SU-DHL-6 (cell line): ENCODE data around the gene PHF11.

Experiments
- EZH2phosphoT487 ChIP-seq: fragments of 200-600 bp; sonication (generic), shearing (Covaris generic); conservative IDR thresholded peaks from 2 replicates; pipeline ENCODE4 v1.6.1; 2018; ENCODE audit warnings: mild to moderate bottlenecking, antibody characterized with exemption, low read length, moderate library complexity, mixed read lengths
- TF ChIP-seq, protein P1 (sequence below): fragments of 200-600 bp; sonication (generic); IDR thresholded peaks from one replicate; pipeline ENCODE4 v1.5.1; 2017; ENCODE audit warnings: antibody characterized with exemption, mild to moderate bottlenecking, low read length, moderate library complexity; ENCODE audit not compliant: insufficient read depth, poor library complexity, severe bottlenecking

DNA sequence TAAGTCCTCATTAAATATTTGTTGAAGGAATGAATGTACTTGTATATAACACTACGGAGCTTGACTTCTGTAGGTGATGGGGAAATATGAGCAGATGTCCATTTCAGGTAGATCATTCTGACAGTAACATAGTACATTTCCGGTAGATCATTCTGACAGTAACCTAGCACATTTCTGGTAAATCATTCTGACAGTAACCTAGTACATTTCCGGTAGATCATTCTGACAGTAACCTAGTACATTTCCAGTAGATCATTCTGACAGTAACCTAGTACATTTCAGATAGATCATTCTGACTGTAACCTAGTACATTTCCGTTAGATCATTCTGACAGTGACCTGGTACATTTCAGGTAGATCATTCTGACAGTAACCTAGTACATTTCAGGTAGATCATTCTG lies 2.5 kb downstream of the PHF11 start:
- TF ChIP-seq, protein P1, sequence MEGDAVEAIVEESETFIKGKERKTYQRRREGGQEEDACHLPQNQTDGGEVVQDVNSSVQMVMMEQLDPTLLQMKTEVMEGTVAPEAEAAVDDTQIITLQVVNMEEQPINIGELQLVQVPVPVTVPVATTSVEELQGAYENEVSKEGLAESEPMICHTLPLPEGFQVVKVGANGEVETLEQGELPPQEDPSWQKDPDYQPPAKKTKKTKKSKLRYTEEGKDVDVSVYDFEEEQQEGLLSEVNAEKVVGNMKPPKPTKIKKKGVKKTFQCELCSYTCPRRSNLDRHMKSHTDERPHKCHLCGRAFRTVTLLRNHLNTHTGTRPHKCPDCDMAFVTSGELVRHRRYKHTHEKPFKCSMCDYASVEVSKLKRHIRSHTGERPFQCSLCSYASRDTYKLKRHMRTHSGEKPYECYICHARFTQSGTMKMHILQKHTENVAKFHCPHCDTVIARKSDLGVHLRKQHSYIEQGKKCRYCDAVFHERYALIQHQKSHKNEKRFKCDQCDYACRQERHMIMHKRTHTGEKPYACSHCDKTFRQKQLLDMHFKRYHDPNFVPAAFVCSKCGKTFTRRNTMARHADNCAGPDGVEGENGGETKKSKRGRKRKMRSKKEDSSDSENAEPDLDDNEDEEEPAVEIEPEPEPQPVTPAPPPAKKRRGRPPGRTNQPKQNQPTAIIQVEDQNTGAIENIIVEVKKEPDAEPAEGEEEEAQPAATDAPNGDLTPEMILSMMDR: no peak
- TF ChIP-seq EZH2phosphoT487: no peak
